Measurements from ENCODE around the gene RPH3AL. TPM values are rescaled to one million over a fixed set of nuclear protein-coding genes. Genes with fewer than 3 reads are reported as not detected.
A peak's percentile ranks its signal among the peaks of the same experiment; 100 is the strongest.
"Not testable (repeated sequence)": the region's sequence is repeated elsewhere in the genome, so short reads cannot be mapped to it uniquely, and the experiment has no call there.

RPH3AL gene
- total RNA-seq, 1 donor: 2.9 TPM

DNA sequence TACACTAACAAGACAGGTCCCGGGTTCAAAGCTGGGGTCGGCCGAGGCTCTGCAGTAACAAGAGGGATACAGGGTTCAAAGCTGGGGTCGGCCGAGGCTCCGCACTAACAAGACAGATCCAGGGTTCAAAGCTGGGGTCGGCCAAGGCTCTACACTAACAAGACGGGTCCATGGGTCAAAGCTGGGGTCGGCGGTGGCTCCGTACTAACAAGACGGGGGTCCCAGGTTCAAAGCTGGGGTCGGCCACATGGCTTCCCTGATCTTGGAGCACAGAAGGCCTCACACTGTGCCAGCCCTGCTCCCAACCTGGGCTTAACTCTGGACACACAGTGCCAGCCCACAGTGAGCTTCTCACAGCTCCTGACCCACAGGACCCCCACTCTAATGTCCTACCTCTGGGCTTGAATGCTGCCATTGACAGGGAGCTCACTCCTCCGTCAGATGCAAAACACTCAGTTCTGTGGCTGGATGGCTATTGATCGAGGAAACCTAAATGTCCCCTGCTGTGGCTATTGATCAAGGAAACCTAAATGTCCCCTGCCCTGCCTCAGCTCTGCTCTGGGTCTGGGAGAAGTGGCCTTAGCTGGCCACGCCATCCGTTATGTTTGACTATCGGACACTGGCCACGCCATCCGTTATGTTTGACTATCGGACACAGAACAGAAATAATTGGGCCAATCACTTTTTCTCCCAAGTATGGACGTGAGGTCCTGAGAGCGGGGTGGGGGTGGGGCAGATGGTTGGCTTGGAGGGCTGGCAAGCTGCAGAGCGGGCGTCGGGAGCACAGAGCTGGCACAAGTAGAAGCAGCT, 116.6 kb downstream of the RPH3AL start:
- Histone ChIP-seq H3K27me3 (ENCODE audit: insufficient read depth, low read length) (no peaks in the 10 kb centered on the region), H3K4me1 (ENCODE audit: insufficient read depth, low read length) (no peaks in the 10 kb centered on the region), H3K4me2 (ENCODE audit: insufficient read depth, low read length) (no peak overlapping the region), H4K20me1 (ENCODE audit: insufficient read depth, low read length) (no peaks in the 10 kb centered on the region), H3K79me2 (ENCODE audit: insufficient read depth, low read length) (no peaks in the 10 kb centered on the region), H3K9me3 (ENCODE audit: low read depth, low read length) (no peaks in the 10 kb centered on the region), H3K27ac (ENCODE audit: low read depth, low read length) (no peak overlapping the region), H3K36me3 (ENCODE audit: insufficient read depth, low read length) (no peaks in the 10 kb centered on the region), H2AFZ (ENCODE audit: low read length) (no peak overlapping the region), H3K4me3 (ENCODE audit: insufficient read depth, low read length) (no peak overlapping the region)
- peak; percentile 41 for DNase-seq (ENCODE audit: insufficient read length, low spot score, missing footprints)
- TF ChIP-seq, protein P1, sequence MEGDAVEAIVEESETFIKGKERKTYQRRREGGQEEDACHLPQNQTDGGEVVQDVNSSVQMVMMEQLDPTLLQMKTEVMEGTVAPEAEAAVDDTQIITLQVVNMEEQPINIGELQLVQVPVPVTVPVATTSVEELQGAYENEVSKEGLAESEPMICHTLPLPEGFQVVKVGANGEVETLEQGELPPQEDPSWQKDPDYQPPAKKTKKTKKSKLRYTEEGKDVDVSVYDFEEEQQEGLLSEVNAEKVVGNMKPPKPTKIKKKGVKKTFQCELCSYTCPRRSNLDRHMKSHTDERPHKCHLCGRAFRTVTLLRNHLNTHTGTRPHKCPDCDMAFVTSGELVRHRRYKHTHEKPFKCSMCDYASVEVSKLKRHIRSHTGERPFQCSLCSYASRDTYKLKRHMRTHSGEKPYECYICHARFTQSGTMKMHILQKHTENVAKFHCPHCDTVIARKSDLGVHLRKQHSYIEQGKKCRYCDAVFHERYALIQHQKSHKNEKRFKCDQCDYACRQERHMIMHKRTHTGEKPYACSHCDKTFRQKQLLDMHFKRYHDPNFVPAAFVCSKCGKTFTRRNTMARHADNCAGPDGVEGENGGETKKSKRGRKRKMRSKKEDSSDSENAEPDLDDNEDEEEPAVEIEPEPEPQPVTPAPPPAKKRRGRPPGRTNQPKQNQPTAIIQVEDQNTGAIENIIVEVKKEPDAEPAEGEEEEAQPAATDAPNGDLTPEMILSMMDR (IDR thresholded peaks at IDR 0.05; ENCODE audit: extremely low read depth, low read depth, low read length): no peak

DNA sequence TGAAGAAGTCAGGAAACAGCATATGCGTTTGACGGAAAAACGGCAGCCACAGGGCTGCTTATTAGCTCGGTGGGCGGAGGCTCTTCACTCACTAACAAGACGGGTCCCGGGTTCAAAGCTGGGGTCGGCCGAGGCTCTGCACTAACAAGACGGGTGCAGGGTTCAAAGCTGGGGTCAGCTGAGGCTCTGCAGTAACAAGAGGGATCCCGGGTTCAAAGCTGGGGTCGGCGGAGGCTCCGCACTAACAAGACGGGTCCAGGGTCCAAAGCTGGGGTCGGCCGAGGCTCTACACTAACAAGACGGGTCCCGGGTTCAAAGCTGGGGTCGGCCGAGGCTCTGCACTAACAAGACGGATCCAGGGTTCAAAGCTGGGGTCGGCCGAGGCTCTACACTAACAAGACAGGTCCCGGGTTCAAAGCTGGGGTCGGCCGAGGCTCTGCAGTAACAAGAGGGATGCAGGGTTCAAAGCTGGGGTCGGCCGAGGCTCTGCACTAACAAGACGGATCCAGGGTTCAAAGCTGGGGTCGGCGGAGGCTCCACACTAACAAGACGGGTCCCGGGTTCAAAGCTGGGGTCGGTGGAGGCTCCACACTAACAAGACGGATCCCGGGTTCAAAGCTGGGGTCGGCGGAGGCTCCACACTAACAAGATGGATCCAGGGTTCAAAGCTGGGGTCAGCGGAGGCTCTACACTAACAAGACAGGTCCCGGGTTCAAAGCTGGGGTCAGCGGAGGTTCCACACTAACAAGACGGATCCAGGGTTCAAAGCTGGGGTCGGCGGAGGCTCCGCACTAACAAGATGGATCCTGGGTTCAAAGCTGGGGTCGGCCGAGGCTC, 117.4 kb downstream of the RPH3AL start:
- not testable (repeated sequence) for H3K36me3 ChIP-seq (ENCODE audit: insufficient read depth, low read length); H3K4me2 ChIP-seq (ENCODE audit: insufficient read depth, low read length)

DNA sequence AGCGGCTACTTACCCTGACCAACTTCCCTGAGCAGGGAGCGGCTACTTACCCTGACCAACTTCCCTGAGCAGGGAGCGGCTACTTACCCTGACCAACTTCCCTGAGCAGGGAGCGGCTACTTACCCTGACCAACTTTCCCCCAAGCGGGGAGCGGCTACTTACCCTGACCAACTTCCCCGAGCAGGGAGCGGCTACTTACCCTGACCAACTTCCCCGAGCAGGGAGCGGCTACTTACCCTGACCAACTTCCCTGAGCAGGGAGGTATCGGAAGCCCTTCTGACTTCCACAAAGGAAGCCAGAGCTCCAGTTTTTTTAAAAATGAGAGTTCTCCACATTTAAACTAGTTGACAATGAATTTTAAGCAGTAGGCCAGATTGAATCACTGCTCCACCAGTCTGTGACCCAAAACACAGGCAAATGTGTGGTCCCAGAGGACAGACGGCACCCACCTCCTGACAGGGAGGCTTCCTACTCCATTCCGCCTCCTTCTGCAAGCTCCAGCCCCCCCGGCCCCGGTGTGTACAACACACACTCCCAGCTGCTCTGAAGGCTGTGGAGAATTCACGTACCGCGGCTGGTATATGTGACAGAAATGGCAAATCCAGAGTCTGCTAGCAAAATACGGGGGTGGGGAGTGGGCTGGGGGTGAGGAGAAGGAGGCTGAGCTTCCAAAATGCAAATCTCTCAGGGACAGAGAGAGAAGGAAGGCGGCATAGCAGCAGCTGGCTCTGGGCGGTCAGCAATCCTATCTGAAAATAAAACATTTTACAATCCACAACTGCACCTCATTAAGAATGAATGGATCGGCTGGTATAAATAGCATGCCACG, 118.2 kb downstream of the RPH3AL start:
- not testable (repeated sequence) for DNase-seq (ENCODE audit: insufficient read length, low spot score, missing footprints); H3K4me2 ChIP-seq (ENCODE audit: insufficient read depth, low read length); H3K9me3 ChIP-seq (ENCODE audit: low read depth, low read length); H3K79me2 ChIP-seq (ENCODE audit: insufficient read depth, low read length); H3K36me3 ChIP-seq (ENCODE audit: insufficient read depth, low read length); H3K4me3 ChIP-seq (ENCODE audit: insufficient read depth, low read length); H2AFZ ChIP-seq (ENCODE audit: low read length); H3K4me1 ChIP-seq (ENCODE audit: insufficient read depth, low read length); H4K20me1 ChIP-seq (ENCODE audit: insufficient read depth, low read length); H3K27ac ChIP-seq (ENCODE audit: low read depth, low read length); H3K27me3 ChIP-seq (ENCODE audit: insufficient read depth, low read length)

More for the DNA sequence above, 117.4 kb downstream of the RPH3AL start:
- H4K20me1 ChIP-seq (ENCODE audit: insufficient read depth, low read length); H3K27me3 ChIP-seq (ENCODE audit: insufficient read depth, low read length); H3K9me3 ChIP-seq (ENCODE audit: low read depth, low read length); DNase-seq (ENCODE audit: insufficient read length, low spot score, missing footprints); H3K27ac ChIP-seq (ENCODE audit: low read depth, low read length); H3K79me2 ChIP-seq (ENCODE audit: insufficient read depth, low read length); H3K4me1 ChIP-seq (ENCODE audit: insufficient read depth, low read length); H3K4me3 ChIP-seq (ENCODE audit: insufficient read depth, low read length); H2AFZ ChIP-seq (ENCODE audit: low read length): not testable (repeated sequence)

DNA sequence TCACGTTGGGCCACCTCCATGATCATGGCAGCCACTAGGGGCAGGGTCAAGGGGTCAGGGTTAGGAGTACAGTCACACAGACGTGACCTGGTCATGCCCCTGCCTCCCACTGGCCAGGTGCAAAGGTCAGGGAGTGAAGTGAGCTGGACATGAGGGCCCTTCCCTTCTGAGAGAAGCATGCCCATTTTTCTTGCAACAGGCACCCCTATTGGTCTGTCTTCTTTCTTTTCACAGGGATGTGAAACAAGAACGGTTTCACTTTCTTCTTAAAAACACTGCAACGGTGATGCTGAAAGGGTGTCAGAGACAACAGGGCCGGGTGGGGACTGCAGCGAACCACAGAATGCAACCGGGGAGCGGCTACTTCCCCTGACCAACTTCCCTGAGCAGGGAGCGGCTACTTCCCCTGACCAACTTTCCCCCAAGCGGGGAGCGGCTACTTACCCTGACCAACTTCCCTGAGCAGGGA, 119.1 kb downstream of the RPH3AL start:
- Histone ChIP-seq H2AFZ (ENCODE audit: low read length) (no peak overlapping the region), H4K20me1 (ENCODE audit: insufficient read depth, low read length) (no peaks in the 10 kb centered on the region), H3K4me1 (ENCODE audit: insufficient read depth, low read length) (no peaks in the 10 kb centered on the region), H3K27ac (ENCODE audit: low read depth, low read length) (no peak overlapping the region), H3K9me3 (ENCODE audit: low read depth, low read length) (no peaks in the 10 kb centered on the region), H3K36me3 (ENCODE audit: insufficient read depth, low read length) (no peaks in the 10 kb centered on the region), H3K4me3 (ENCODE audit: insufficient read depth, low read length) (no peak overlapping the region), H3K79me2 (ENCODE audit: insufficient read depth, low read length) (no peaks in the 10 kb centered on the region), H3K27me3 (ENCODE audit: insufficient read depth, low read length) (no peaks in the 10 kb centered on the region), H3K4me2 (ENCODE audit: insufficient read depth, low read length) (no peak overlapping the region)
- TF ChIP-seq, protein P1 (IDR thresholded peaks at IDR 0.05; ENCODE audit: extremely low read depth, low read depth, low read length): no peak
- no peak for DNase-seq (ENCODE audit: insufficient read length, low spot score, missing footprints)

All from osteoblast (primary cell).